Measurements from ENCODE around the gene SULT6B1.

SULT6B1 gene

DNA sequence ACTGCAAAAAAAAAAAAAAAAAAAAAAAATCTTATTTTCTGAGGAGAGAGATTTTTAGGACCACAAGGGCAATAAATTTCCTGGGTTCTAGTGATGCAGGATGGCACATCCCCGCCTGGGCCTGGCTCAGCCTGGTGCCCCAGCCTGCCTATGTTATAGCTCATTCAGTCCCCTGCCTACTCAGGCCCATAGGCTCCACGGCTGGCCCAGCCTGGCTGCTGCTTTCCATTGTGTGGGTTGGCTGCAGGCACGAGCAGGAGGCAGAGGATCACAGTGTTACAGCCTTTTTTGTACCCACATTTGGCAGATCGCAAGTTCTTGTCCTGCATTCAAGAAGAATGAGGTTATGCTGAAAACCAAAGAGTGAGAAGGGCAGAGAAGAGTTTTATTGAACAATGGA is 2.8 kb upstream of the SULT6B1 start:
- Histone ChIP-seq H3F3A (ENCODE audit: low read depth) (no peaks in the 10 kb centered on the region), H3K9ac (ENCODE audit: low read depth, low read length, poor library complexity, severe bottlenecking) (no peak overlapping the region), H3K36me3 (ENCODE audit: insufficient read depth, low read length) (no peaks in the 10 kb centered on the region), H3K27me3 (ENCODE audit: insufficient read depth, low read length, poor library complexity, severe bottlenecking) (no peaks in the 10 kb centered on the region), H2AFZ (ENCODE audit: low read length) (no peak overlapping the region), H3K4me1 (ENCODE audit: insufficient read depth, low read length, poor library complexity, severe bottlenecking) (peaks cover 3% of the 10 kb centered on the region), H3K9me2 (replicated peaks; ENCODE audit: low read depth, low read length) (no peaks in the 10 kb centered on the region), H3K4me3 (ENCODE audit: low read length, poor library complexity, severe bottlenecking) (no peak overlapping the region), H3K9me3 (ENCODE audit: insufficient read depth, low read depth, low read length) (no peaks in the 10 kb centered on the region), H3K79me2 (ENCODE audit: insufficient read depth, low read length) (no peaks in the 10 kb centered on the region; the same call in 1 of the 2 replicates), H4K20me1 (ENCODE audit: insufficient read depth, low read length, poor library complexity, severe bottlenecking) (no peaks in the 10 kb centered on the region), H3K4me2 (ENCODE audit: low read depth, low read length, poor library complexity, severe bottlenecking) (no peak overlapping the region)
- TF ChIP-seq EZH2phosphoT487 (IDR thresholded peaks at IDR 0.05; ENCODE audit: borderline replicate concordance): no peak

DNA sequence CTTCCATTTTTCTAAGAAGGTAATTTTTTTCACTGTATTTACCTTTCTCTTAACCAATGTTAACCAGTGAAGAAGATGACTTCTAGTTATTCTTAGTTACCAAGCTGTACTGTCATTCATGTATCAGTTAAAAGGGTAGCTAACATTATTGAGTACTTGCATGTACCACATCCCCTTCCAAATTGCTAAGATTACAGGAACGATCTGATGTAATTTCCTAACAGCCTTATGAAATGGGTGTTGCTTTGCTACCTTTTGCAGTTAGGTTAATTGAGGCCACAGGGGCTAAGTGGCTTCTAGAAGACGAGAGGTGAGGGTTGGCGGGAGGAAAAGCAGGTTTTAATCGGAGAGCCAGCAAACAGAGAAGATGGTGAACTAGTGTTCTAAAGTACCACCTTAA is 1.8 kb upstream of the SULT6B1 start:
- TF ChIP-seq EZH2phosphoT487 (IDR thresholded peaks at IDR 0.05; ENCODE audit: borderline replicate concordance): no peak
- TF ChIP-seq, protein P1, sequence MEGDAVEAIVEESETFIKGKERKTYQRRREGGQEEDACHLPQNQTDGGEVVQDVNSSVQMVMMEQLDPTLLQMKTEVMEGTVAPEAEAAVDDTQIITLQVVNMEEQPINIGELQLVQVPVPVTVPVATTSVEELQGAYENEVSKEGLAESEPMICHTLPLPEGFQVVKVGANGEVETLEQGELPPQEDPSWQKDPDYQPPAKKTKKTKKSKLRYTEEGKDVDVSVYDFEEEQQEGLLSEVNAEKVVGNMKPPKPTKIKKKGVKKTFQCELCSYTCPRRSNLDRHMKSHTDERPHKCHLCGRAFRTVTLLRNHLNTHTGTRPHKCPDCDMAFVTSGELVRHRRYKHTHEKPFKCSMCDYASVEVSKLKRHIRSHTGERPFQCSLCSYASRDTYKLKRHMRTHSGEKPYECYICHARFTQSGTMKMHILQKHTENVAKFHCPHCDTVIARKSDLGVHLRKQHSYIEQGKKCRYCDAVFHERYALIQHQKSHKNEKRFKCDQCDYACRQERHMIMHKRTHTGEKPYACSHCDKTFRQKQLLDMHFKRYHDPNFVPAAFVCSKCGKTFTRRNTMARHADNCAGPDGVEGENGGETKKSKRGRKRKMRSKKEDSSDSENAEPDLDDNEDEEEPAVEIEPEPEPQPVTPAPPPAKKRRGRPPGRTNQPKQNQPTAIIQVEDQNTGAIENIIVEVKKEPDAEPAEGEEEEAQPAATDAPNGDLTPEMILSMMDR (conservative IDR thresholded peaks at IDR 0.05; ENCODE audit: low read length): no peak
- H3K9me3 ChIP-seq (ENCODE audit: insufficient read depth, low read depth, low read length): no peaks in the 10 kb centered on the region
- no peaks in the 10 kb centered on the region for H3K79me2 ChIP-seq (ENCODE audit: insufficient read depth, low read length)
- no peaks in the 10 kb centered on the region for H3K27me3 ChIP-seq (ENCODE audit: insufficient read depth, low read length, poor library complexity, severe bottlenecking)
- H3K4me3 ChIP-seq (ENCODE audit: low read length, poor library complexity, severe bottlenecking): no peak overlapping the region
- H3K36me3 ChIP-seq (ENCODE audit: insufficient read depth, low read length): no peaks in the 10 kb centered on the region
- H3K9ac ChIP-seq (ENCODE audit: low read depth, low read length, poor library complexity, severe bottlenecking): no peak overlapping the region
- peaks cover 3% of the 10 kb centered on the region for H3K4me1 ChIP-seq (ENCODE audit: insufficient read depth, low read length, poor library complexity, severe bottlenecking)
- 0 out of 2 replicates have a peak overlapping the region, but pooled peaks have one; percentile 5 for H2AFZ ChIP-seq (ENCODE audit: low read length)
- H4K20me1 ChIP-seq (ENCODE audit: insufficient read depth, low read length, poor library complexity, severe bottlenecking): no peaks in the 10 kb centered on the region
- H3K4me2 ChIP-seq (ENCODE audit: low read depth, low read length, poor library complexity, severe bottlenecking): no peak overlapping the region
- H3K9me2 ChIP-seq (replicated peaks; ENCODE audit: low read depth, low read length): no peaks in the 10 kb centered on the region
- H3F3A ChIP-seq (ENCODE audit: low read depth): no peaks in the 10 kb centered on the region

DNA sequence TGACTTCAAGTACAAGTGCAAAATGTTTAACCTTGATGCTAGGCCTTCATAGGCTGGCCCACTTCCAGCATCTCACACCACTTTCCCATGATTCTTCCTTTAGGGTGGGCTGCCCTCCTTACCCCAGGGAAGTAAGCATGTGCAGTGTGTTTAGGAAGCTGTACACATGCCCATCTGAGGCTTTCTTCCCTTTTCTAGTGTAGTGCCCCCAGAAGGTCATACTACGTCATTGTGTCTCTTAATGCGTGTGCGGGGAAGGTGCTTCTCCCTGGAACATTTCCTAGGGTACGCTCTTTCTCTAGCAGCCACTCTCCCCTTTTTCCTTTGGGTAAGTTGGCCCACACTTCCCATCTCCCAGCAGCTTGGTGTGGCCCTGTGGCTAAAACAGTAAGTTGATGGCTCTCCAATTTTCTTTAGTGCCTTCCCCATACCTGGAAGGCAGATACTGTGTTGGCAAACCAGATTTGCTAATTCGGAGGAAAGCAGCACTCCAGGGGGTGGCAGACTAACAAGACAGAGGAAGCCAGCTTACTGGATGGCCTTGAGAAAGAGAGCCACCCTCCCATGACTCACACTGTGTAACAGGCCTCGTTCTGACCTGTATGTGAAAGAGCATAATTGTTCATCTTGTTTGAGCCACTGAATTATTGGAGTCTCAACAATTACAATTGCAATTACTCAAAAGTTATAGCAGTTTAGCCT is 1.1 kb upstream of the SULT6B1 start:
- no peak overlapping the region for H2AFZ ChIP-seq (ENCODE audit: low read length)
- H3K9ac ChIP-seq (ENCODE audit: low read depth, low read length, poor library complexity, severe bottlenecking): no peak overlapping the region

More for the DNA sequence above, 1.1 kb upstream of the SULT6B1 start:
- H3K79me2 ChIP-seq (ENCODE audit: insufficient read depth, low read length): no peaks in the 10 kb centered on the region
- H3K36me3 ChIP-seq (ENCODE audit: insufficient read depth, low read length): no peaks in the 10 kb centered on the region
- H3K4me2 ChIP-seq (ENCODE audit: low read depth, low read length, poor library complexity, severe bottlenecking): no peak overlapping the region
- H3K4me1 ChIP-seq (ENCODE audit: insufficient read depth, low read length, poor library complexity, severe bottlenecking): peaks cover 3% of the 10 kb centered on the region
- H3F3A ChIP-seq (ENCODE audit: low read depth): no peaks in the 10 kb centered on the region
- no peak overlapping the region for H3K4me3 ChIP-seq (ENCODE audit: low read length, poor library complexity, severe bottlenecking)
- no peaks in the 10 kb centered on the region for H3K9me2 ChIP-seq (replicated peaks; ENCODE audit: low read depth, low read length)
- H4K20me1 ChIP-seq (ENCODE audit: insufficient read depth, low read length, poor library complexity, severe bottlenecking): no peaks in the 10 kb centered on the region
- no peaks in the 10 kb centered on the region for H3K27me3 ChIP-seq (ENCODE audit: insufficient read depth, low read length, poor library complexity, severe bottlenecking)
- H3K9me3 ChIP-seq (ENCODE audit: insufficient read depth, low read depth, low read length): no peaks in the 10 kb centered on the region
- no peak for TF ChIP-seq EZH2phosphoT487 (IDR thresholded peaks at IDR 0.05; ENCODE audit: borderline replicate concordance)
- TF ChIP-seq, protein P1 (conservative IDR thresholded peaks at IDR 0.05; ENCODE audit: low read length): peak; percentile 37; the same call in 1 of the 2 replicates

Data from Loucy (cell line).